ENCODE data around the gene KLK15. TPM values are rescaled to one million over a fixed set of nuclear protein-coding genes. Genes with fewer than 3 reads are reported as not detected.

The KLK15 gene, protein sequence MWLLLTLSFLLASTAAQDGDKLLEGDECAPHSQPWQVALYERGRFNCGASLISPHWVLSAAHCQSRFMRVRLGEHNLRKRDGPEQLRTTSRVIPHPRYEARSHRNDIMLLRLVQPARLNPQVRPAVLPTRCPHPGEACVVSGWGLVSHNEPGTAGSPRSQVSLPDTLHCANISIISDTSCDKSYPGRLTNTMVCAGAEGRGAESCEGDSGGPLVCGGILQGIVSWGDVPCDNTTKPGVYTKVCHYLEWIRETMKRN
- not detected in 2 replicates for total RNA-seq (2014; rRNA removed; shearing (Covaris generic))

DNA sequence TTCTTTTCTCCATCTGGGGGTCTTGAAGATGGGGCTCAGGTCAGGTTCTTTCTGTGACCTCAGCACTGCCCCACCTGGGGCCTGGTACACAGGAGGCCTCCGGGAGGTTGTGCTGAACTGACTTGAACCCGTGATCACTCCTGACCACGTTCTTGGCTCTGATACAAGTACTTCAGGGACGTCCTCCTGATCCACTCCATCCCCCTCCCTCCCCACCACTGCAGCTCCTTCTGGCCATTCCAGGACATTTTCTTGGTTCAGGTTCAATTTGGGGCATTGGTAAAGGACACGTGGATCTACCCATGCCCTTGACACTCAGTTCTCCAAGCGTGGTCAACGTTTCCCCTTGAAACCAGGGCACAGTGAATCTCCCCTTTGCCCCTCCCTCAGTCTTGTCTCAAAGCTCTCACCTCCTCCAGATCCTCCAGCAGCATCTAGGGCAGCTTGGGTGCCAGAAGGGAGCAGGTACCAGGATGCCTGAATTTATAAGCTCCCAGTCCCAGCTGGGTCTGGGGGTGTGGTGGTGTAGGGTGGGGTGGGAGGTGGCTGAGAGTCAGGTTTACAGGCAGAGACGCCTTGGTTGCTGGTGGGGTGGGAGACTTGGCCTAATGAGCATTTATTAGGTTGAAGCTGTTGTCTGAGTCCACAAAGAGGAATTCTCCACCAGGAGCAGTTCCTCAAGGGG is at the start of gene KLK15:
KLK15 (minus strand) TSS at position 458 of the 685 bp plus-strand sequence. CDS start 2,082 bp downstream, outside the sequence.
- peaks cover 6% of the 10 kb centered on the region; the same call in 1 of the 2 replicates for H3K4me1 ChIP-seq (replicated peaks)
- H3K9me3 ChIP-seq (replicated peaks): no peaks in the 10 kb centered on the region
- DNase-seq (ENCODE audit: low read depth in 1 of 2, low spot score in 2 of 2): no peak
- H3K36me3 ChIP-seq: no peaks in the 10 kb centered on the region
- peaks cover 12% of the 10 kb centered on the region for H3K27me3 ChIP-seq (replicated peaks)
- H3K27ac ChIP-seq: no peak within 1 kb of the TSS
- H3K4me3 ChIP-seq: no peak within 1 kb of the TSS

DNA sequence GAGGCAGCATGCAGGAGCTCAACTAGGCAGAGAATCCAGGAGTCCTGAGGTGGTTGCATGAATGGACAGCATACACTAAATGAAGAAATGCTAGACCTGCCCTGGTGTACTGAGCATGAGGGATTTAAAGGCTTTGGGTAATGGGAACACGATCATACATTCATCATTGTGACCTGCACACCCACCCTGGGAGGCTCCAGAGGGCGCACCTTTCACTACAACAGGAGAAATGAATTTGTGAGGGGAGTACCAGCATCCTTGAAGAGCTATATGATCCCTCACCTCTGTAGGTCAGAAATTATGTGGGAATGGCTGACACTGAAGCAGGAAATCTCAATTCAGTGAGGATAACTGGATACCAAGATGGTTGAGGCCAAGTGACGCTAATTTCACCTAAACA is 48.8 kb upstream of the KLK15 start:
- no peaks in the 10 kb centered on the region for H3K4me1 ChIP-seq (replicated peaks)

DNA sequence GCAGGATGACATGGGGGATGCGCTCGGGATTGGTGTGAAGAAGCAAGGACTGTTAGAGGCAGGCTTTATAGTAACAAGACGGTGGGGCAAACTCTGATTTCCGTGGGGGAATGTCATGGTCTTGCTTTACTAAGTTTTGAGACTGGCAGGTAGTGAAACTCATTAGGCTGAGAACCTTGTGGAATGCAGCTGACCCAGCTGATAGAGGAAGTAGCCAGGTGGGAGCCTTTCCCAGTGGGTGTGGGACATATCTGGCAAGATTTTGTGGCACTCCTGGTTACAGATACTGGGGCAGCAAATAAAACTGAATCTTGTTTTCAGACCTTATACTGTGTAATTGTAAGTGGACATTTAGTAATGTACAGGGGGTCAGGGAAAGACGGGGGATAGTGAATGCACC is 46.9 kb upstream of the KLK15 start:
- Histone ChIP-seq H3K4me1 (replicated peaks) (no peaks in the 10 kb centered on the region), H3K36me3 (no peaks in the 10 kb centered on the region), H3K27me3 (replicated peaks) (peaks cover 11% of the 10 kb centered on the region), H3K9me3 (replicated peaks) (no peaks in the 10 kb centered on the region), H3K27ac (no peak overlapping the region), H3K4me3 (no peak overlapping the region)
- DNase-seq (ENCODE audit: low read depth in 1 of 2, low spot score in 2 of 2): no peak

More for the DNA sequence above, 48.8 kb upstream of the KLK15 start:
- Histone ChIP-seq H3K36me3 (no peaks in the 10 kb centered on the region), H3K27me3 (replicated peaks) (no peaks in the 10 kb centered on the region), H3K4me3 (no peak overlapping the region), H3K27ac (no peak overlapping the region), H3K9me3 (replicated peaks) (no peaks in the 10 kb centered on the region)
- DNase-seq (ENCODE audit: low read depth in 1 of 2, low spot score in 2 of 2): no peak

DNA sequence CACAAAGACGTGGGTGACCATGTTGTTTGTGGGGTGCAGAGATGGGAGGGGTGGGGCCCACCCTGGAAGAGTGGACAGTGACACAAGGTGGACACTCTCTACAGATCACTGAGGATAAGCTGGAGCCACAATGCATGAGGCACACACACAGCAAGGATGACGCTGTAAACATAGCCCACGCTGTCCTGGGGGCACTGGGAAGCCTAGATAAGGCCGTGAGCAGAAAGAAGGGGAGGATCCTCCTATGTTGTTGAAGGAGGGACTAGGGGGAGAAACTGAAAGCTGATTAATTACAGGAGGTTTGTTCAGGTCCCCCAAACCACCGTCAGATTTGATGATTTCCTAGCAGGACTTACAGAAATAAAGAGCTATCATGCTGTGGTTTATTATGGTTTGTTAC is 45.5 kb upstream of the KLK15 start:
- Histone ChIP-seq H3K27ac (no peak overlapping the region), H3K36me3 (no peaks in the 10 kb centered on the region), H3K27me3 (replicated peaks) (peaks cover 23% of the 10 kb centered on the region), H3K4me1 (replicated peaks) (no peaks in the 10 kb centered on the region), H3K9me3 (replicated peaks) (no peaks in the 10 kb centered on the region), H3K4me3 (no peak overlapping the region)
- no peak for DNase-seq (ENCODE audit: low read depth in 1 of 2, low spot score in 2 of 2)

DNA sequence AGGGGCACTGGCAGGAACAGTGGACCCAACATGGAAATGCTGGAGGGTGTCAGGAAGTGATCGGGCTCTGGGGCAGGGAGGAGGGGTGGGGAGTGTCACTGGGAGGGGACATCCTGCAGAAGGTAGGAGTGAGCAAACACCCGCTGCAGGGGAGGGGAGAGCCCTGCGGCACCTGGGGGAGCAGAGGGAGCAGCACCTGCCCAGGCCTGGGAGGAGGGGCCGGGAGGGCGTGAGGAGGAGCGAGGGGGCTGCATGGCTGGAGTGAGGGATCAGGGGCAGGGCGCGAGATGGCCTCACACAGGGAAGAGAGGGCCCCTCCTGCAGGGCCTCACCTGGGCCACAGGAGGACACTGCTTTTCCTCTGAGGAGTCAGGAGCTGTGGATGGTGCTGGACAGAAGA is 44.0 kb upstream of the KLK15 start:
- DNase-seq (ENCODE audit: low read depth in 1 of 2, low spot score in 2 of 2): no peak
- H3K27me3 ChIP-seq (replicated peaks): peaks cover 23% of the 10 kb centered on the region
- H3K9me3 ChIP-seq (replicated peaks): no peaks in the 10 kb centered on the region
- no peaks in the 10 kb centered on the region for H3K36me3 ChIP-seq
- H3K27ac ChIP-seq: no peak overlapping the region
- no peaks in the 10 kb centered on the region for H3K4me1 ChIP-seq (replicated peaks)
- H3K4me3 ChIP-seq: no peak overlapping the region

DNA sequence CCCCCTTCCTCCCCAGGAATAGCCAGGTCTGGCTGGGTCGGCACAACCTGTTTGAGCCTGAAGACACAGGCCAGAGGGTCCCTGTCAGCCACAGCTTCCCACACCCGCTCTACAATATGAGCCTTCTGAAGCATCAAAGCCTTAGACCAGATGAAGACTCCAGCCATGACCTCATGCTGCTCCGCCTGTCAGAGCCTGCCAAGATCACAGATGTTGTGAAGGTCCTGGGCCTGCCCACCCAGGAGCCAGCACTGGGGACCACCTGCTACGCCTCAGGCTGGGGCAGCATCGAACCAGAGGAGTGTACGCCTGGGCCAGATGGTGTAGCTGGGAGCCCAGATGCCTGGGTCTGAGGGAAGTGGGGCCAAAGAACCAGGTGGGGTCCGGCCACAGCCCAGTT is 43.1 kb upstream of the KLK15 start:
- H3K9me3 ChIP-seq (replicated peaks): no peaks in the 10 kb centered on the region
- no peak for DNase-seq (ENCODE audit: low read depth in 1 of 2, low spot score in 2 of 2)
- H3K4me3 ChIP-seq: no peak overlapping the region
- no peak overlapping the region for H3K27ac ChIP-seq
- no peaks in the 10 kb centered on the region for H3K4me1 ChIP-seq (replicated peaks)
- H3K27me3 ChIP-seq (replicated peaks): peaks cover 23% of the 10 kb centered on the region
- no peaks in the 10 kb centered on the region for H3K36me3 ChIP-seq

DNA sequence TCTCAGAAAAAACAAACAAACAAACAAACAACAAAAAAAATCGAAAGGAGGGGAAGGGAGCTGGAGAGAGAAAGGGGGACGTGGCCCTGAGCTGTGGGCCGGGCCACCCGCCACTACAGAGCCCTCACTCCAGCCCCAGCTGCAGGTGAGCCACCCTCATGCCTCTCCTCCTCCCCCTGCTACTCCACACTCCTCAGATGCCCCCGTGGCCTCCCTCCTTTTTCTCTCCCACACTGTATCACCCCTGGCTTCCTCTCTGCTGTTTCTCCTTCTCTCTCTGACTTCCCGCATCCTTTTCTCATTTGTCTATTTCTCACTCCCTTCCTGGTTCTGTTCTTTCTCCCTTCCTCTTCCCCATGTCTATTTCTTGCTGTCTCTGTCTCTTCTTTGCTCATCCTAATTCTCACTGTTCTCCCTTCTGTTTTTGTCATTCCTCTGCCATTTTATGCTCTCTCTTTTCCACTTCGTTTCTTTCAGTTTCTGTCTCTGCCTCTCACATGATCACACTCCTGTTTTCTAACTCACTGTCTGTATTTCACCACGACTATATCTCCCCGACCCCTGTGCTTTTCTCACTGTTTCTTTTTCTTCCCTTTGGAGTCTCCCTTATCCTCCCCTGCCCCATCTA is 42.5 kb upstream of the KLK15 start:
- Histone ChIP-seq H3K27me3 (replicated peaks) (peaks cover 23% of the 10 kb centered on the region), H3K4me1 (replicated peaks) (no peaks in the 10 kb centered on the region), H3K9me3 (replicated peaks) (no peaks in the 10 kb centered on the region), H3K36me3 (no peaks in the 10 kb centered on the region), H3K4me3 (no peak overlapping the region), H3K27ac (no peak overlapping the region)
- no peak for DNase-seq (ENCODE audit: low read depth in 1 of 2, low spot score in 2 of 2)

DNA sequence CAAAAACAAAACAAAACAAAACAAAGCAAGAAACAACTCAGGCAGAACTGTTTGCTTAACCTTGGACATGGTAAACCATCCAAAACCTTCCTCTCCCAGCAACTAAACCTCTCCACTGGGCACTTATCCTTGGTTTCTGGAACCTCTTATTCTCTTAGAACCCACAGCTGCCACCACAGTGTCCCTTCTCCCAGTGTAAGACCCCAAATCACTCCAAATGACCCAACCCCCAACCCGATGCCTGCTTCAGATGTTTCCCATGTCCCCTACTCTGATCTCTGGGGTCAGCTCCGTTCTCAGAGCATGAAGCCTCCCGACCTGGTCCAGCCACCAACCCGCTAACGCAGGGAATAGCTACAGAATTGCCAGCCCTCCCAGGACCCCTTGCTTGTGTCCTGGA is 40.8 kb upstream of the KLK15 start:
- Histone ChIP-seq H3K4me3 (no peak overlapping the region), H3K9me3 (replicated peaks) (no peaks in the 10 kb centered on the region), H3K27ac (no peak overlapping the region), H3K27me3 (replicated peaks) (peaks cover 23% of the 10 kb centered on the region), H3K4me1 (replicated peaks) (no peaks in the 10 kb centered on the region), H3K36me3 (no peaks in the 10 kb centered on the region)
- no peak for DNase-seq (ENCODE audit: low read depth in 1 of 2, low spot score in 2 of 2)

DNA sequence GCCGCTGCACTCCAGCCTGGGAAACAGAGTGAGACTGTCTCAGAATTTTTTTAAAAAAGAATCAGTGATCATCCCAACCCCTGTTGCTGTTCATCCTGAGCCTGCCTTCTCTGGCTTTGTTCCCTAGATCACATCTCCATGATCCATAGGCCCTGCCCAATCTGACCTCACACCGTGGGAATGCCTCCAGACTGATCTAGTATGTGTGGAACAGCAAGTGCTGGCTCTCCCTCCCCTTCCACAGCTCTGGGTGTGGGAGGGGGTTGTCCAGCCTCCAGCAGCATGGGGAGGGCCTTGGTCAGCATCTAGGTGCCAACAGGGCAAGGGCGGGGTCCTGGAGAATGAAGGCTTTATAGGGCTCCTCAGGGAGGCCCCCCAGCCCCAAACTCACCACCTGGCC is 39.7 kb upstream of the KLK15 start, which contains the start of gene KLK2:
KLK2 (plus strand) TSS at position 384 of the 400 bp plus-strand sequence. CDS start 35 bp downstream, outside the sequence.
- H3K27ac ChIP-seq: no peak within 1 kb of the TSS
- no peaks in the 10 kb centered on the region for H3K36me3 ChIP-seq
- peaks cover 23% of the 10 kb centered on the region for H3K27me3 ChIP-seq (replicated peaks)
- no peak for DNase-seq (ENCODE audit: low read depth in 1 of 2, low spot score in 2 of 2)
- H3K9me3 ChIP-seq (replicated peaks): no peaks in the 10 kb centered on the region
- no peak within 1 kb of the TSS for H3K4me3 ChIP-seq
- no peaks in the 10 kb centered on the region for H3K4me1 ChIP-seq (replicated peaks)

DNA sequence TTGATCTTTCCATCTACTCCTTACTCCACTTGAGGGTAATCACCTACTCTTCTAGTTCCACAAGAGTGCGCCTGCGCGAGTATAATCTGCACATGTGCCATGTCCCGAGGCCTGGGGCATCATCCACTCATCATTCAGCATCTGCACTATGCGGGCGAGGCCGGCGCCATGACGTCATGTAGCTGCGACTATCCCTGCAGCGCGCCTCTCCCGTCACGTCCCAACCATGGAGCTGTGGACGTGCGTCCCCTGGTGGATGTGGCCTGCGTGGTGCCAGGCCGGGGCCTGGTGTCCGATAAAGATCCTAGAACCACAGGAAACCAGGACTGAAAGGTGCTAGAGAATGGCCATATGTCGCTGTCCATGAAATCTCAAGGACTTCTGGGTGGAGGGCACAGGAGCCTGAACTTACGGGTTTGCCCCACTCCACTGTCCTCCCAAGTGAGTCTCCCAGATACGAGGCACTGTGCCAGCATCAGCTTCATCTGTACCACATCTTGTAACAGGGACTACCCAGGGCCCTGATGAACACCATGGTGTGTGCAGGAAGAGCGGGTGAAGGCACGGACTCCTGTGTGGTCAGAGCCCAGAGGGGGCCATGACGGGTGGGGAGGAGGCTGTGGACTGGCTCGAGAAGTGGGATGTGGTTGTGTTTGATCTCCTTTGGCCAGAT is 37.2 kb upstream of the KLK15 start:
- no peak for DNase-seq (ENCODE audit: low read depth in 1 of 2, low spot score in 2 of 2)
- H3K36me3 ChIP-seq: no peaks in the 10 kb centered on the region
- no peaks in the 10 kb centered on the region for H3K9me3 ChIP-seq (replicated peaks)
- peaks cover 18% of the 10 kb centered on the region for H3K27me3 ChIP-seq (replicated peaks)
- no peaks in the 10 kb centered on the region for H3K4me1 ChIP-seq (replicated peaks)
- H3K4me3 ChIP-seq: no peak overlapping the region
- H3K27ac ChIP-seq: no peak overlapping the region

DNA sequence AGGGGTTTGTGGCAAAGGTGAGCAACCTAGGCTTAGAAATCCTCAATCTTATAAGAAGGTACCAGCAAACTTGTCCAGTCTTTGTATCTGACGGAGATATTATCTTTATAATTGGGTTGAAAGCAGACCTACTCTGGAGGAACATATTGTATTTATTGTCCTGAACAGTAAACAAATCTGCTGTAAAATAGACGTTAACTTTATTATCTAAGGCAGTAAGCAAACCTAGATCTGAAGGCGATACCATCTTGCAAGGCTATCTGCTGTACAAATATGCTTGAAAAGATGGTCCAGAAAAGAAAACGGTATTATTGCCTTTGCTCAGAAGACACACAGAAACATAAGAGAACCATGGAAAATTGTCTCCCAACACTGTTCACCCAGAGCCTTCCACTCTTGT is 36.1 kb upstream of the KLK15 start:
- peaks cover 10% of the 10 kb centered on the region for H3K27me3 ChIP-seq (replicated peaks)
- no peak overlapping the region for H3K27ac ChIP-seq
- H3K4me3 ChIP-seq: no peak overlapping the region
- no peak for DNase-seq (ENCODE audit: low read depth in 1 of 2, low spot score in 2 of 2)
- H3K4me1 ChIP-seq (replicated peaks): no peaks in the 10 kb centered on the region
- H3K36me3 ChIP-seq: no peaks in the 10 kb centered on the region
- no peaks in the 10 kb centered on the region for H3K9me3 ChIP-seq (replicated peaks)

DNA sequence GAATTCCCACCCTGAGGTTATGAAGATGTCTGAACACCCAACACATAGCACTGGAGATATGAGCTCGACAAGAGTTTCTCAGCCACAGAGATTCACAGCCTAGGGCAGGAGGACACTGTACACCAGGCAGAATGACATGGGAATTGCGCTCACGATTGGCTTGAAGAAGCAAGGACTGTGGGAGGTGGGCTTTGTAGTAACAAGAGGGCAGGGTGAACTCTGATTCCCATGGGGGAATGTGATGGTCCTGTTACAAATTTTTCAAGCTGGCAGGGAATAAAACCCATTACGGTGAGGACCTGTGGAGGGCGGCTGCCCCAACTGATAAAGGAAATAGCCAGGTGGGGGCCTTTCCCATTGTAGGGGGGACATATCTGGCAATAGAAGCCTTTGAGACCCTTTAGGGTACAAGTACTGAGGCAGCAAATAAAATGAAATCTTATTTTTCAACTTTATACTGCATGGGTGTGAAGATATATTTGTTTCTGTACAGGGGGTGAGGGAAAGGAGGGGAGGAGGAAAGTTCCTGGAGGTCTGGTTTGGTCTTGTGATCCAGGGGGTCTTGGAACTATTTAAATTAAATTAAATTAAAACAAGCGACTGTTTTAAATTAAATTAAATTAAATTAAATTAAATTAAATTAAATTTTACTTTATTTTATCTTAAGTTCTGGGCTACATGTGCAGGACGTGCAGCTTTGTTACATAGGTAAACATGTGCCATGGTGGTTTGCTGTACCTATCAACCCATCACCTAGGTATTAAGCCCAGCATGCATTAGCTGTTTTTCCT is 28.3 kb upstream of the KLK15 start:
- H3K27me3 ChIP-seq (replicated peaks): 0 out of 2 replicates have a peak, but pooled peaks cover 4% of the 10 kb centered on the region
- no peaks in the 10 kb centered on the region for H3K9me3 ChIP-seq (replicated peaks)
- no peak overlapping the region for H3K4me3 ChIP-seq
- H3K4me1 ChIP-seq (replicated peaks): no peaks in the 10 kb centered on the region
- H3K27ac ChIP-seq: no peak overlapping the region
- H3K36me3 ChIP-seq: no peaks in the 10 kb centered on the region
- DNase-seq (ENCODE audit: low read depth in 1 of 2, low spot score in 2 of 2): no peak

DNA sequence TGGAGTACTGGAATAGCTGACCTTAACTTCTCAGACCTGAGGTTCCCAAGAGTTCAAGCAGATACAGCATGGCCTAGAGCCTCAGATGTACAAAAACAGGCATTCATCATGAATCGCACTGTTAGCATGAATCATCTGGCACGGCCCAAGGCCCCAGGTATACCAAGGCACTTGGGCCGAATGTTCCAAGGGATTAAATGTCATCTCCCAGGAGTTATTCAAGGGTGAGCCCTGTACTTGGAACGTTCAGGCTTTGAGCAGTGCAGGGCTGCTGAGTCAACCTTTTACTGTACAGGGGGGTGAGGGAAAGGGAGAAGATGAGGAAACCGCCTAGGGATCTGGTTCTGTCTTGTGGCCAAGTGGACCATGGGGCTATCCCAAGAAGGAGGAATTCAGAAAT is 27.6 kb upstream of the KLK15 start:
- no peak for DNase-seq (ENCODE audit: low read depth in 1 of 2, low spot score in 2 of 2)
- H3K36me3 ChIP-seq: no peaks in the 10 kb centered on the region
- no peak overlapping the region for H3K4me3 ChIP-seq
- no peaks in the 10 kb centered on the region for H3K9me3 ChIP-seq (replicated peaks)
- no peak overlapping the region for H3K27ac ChIP-seq
- H3K4me1 ChIP-seq (replicated peaks): no peaks in the 10 kb centered on the region
- 0 out of 2 replicates have a peak, but pooled peaks cover 2% of the 10 kb centered on the region for H3K27me3 ChIP-seq (replicated peaks)
